Colonic mucosa (tissue), 4 donors: ENCODE data around the gene IGLL1. TPM values are rescaled to one million over a fixed set of nuclear protein-coding genes. Genes with fewer than 3 reads are reported as not detected.
A peak's percentile ranks its signal among the peaks of the same experiment; 100 is the strongest.

Experiments
- DNase-seq: peaks from one replicate; pipeline ENCODE4 v3.0.0-alpha.2; 2020
- H3K27ac ChIP-seq: fragments of 200-600 bp; one replicate; pipeline ENCODE4 v1.8.0; 2021
- H3K27me3 ChIP-seq: fragments of 200-600 bp; one replicate; pipeline ENCODE4 v1.8.0; 2021
- H3K36me3 ChIP-seq: fragments of 200-600 bp; one replicate; pipeline ENCODE4 v1.8.0; 2021
- H3K4me1 ChIP-seq: fragments of 200-600 bp; one replicate; pipeline ENCODE4 v1.8.0; 2021; ENCODE audit warnings: mild to moderate bottlenecking
- H3K4me3 ChIP-seq: fragments of 200-600 bp; one replicate; pipeline ENCODE4 v1.8.0; 2021
- H3K9ac ChIP-seq, 2 donors: one replicate each; pipeline ENCODE4 v1.7.0; 2013; ENCODE audit warnings: control low read depth in 2 of 2, low read depth in 2 of 2, low read length in 2 of 2
- H3K9me3 ChIP-seq: fragments of 200-600 bp; one replicate; pipeline ENCODE4 v1.8.0; 2021
- CTCF ChIP-seq: fragments of 200-600 bp; IDR thresholded peaks from one replicate; pipeline ENCODE4 v1.8.0; 2022; ENCODE audit warnings: antibody characterized with exemption, mild to moderate bottlenecking
- intact Hi-C: fragments of 100-400 bp; cut with DNase I; formaldehyde crosslinking; loops from one replicate; pipeline ENCODE4 v1.14.1; 2022
- total RNA-seq, 2 donors: library from RNA; stranded (reverse); fragmentation: NEBNext Ultra II Directional in 1 of 2; extraction: Animal tissue kit (Norgen Biotek cat#: 25700) in 1 of 2; gene quantifications; one replicate each; pipeline ENCODE4 v1.2.1, GENCODE V29; 2021
- donor health status: healthy.
- donor health status: DM: no; HTN: no; CAD: no.
- donor health status: DM: no; HTN: no; CAD: no.

IGLL1 gene
- total RNA-seq, 2 donors from 2014 or later = not detected

- no peak for TF ChIP-seq CTCF
- H3K27ac ChIP-seq = no peak overlapping the region
- intact Hi-C loops = no loop called here
- H3K4me3 ChIP-seq = no peak overlapping the region
- no peaks in the 10 kb centered on the region for H3K36me3 ChIP-seq
- H3K27me3 ChIP-seq = no peaks in the 10 kb centered on the region
- no peak overlapping the region for H3K9ac ChIP-seq
- no peaks in the 10 kb centered on the region for H3K4me1 ChIP-seq
- H3K9me3 ChIP-seq = no peaks in the 10 kb centered on the region
- peak; percentile 50 for DNase-seq
These were observed 41.1 kb upstream of the IGLL1 start for GRCh38 chr22:23621082-23621780.

- H3K9me3 ChIP-seq = no peaks in the 10 kb centered on the region
- no peak overlapping the region for H3K9ac ChIP-seq
- no peaks in the 10 kb centered on the region for H3K4me1 ChIP-seq
- no peak for TF ChIP-seq CTCF
- no peaks in the 10 kb centered on the region for H3K27me3 ChIP-seq
- DNase-seq = no peak
- no peak overlapping the region for H3K4me3 ChIP-seq
- intact Hi-C loops = no loop called here
- H3K27ac ChIP-seq = no peak overlapping the region
- no peaks in the 10 kb centered on the region for H3K36me3 ChIP-seq
These were observed 33.3 kb upstream of the IGLL1 start for GRCh38 chr22:23613193-23613972.

GRCh38 chr22:23609983-23610781 lies 30.1 kb upstream of the IGLL1 start:
- no peaks in the 10 kb centered on the region for H3K36me3 ChIP-seq
- no peaks in the 10 kb centered on the region for H3K27me3 ChIP-seq
- no peaks in the 10 kb centered on the region for H3K4me1 ChIP-seq
- no peak for DNase-seq
- no peak for TF ChIP-seq CTCF
- no peak overlapping the region for H3K27ac ChIP-seq
- intact Hi-C loops = no loop called here
- H3K9ac ChIP-seq = no peak overlapping the region
- H3K4me3 ChIP-seq = no peak overlapping the region
- no peaks in the 10 kb centered on the region for H3K9me3 ChIP-seq

GRCh38 chr22:23608583-23608982 lies 28.5 kb upstream of the IGLL1 start:
- intact Hi-C loops = no loop called here
- Histone ChIP-seq H3K9ac (no peak overlapping the region), H3K27ac (no peak overlapping the region), H3K4me1 (no peaks in the 10 kb centered on the region), H3K27me3 (no peaks in the 10 kb centered on the region), H3K4me3 (no peak overlapping the region), H3K36me3 (no peaks in the 10 kb centered on the region), H3K9me3 (no peaks in the 10 kb centered on the region)
- TF ChIP-seq CTCF = no peak
- DNase-seq = no peak

- no peak for TF ChIP-seq CTCF
- intact Hi-C loops = no loop called here
- Histone ChIP-seq H3K27ac (no peak overlapping the region), H3K27me3 (no peaks in the 10 kb centered on the region), H3K9me3 (no peaks in the 10 kb centered on the region), H3K36me3 (no peaks in the 10 kb centered on the region), H3K4me1 (no peaks in the 10 kb centered on the region), H3K9ac (no peak overlapping the region), H3K4me3 (no peak overlapping the region)
- DNase-seq = no peak
These were observed 26.4 kb upstream of the IGLL1 start for GRCh38 chr22:23606204-23607131.
